HG02571 (cell line): ENCODE measurements around the gene PRCC.

Source experiments
- ATAC-seq: cut with Tn5 transposase; IDR thresholded peaks from one replicate; pipeline ENCODE4 v1.9.1; 2021; ENCODE audit warnings: mild to moderate bottlenecking, moderate library complexity; ENCODE audit not compliant: unreplicated experiment

The PRCC gene

GRCh38 chr1:156795374-156795733, 28.0 kb downstream of the PRCC start:
- no peak for ATAC-seq

GRCh38 chr1:156795787-156796186, 28.5 kb downstream of the PRCC start:
- no peak for ATAC-seq

- no peak for ATAC-seq
Measured at GRCh38 chr1:156796340-156797097, 29.2 kb downstream of the PRCC start.

- no peak for ATAC-seq
Measured at GRCh38 chr1:156797212-156797871, 30.0 kb downstream of the PRCC start.

GRCh38 chr1:156801409-156802121, 34.2 kb downstream of the PRCC start:
- ATAC-seq: no peak

GRCh38 chr1:156802421-156802935, 35.1 kb downstream of the PRCC start:
- no peak for ATAC-seq

- no peak for ATAC-seq
Measured at GRCh38 chr1:156803086-156803851, 35.9 kb downstream of the PRCC start.

GRCh38 chr1:156804026-156804425, 36.7 kb downstream of the PRCC start:
- no peak for ATAC-seq

GRCh38 chr1:156804572-156805243, 37.4 kb downstream of the PRCC start:
- ATAC-seq: no peak

GRCh38 chr1:156805766-156806511, 38.6 kb downstream of the PRCC start:
- ATAC-seq: no peak

GRCh38 chr1:156806512-156807440, 39.4 kb downstream of the PRCC start:
- no peak for ATAC-seq

- ATAC-seq: no peak
Measured at GRCh38 chr1:156807627-156808026, 40.3 kb downstream of the PRCC start.

GRCh38 chr1:156808186-156809030, 41.1 kb downstream of the PRCC start:
- ATAC-seq: no peak

- ATAC-seq: no peak
Measured at GRCh38 chr1:156809281-156809680, 41.9 kb downstream of the PRCC start.

- ATAC-seq: no peak
Measured at GRCh38 chr1:156809711-156810366, 42.5 kb downstream of the PRCC start.

GRCh38 chr1:156811168-156811567, 43.8 kb downstream of the PRCC start:
- no peak for ATAC-seq

GRCh38 chr1:156812293-156812990, 45.1 kb downstream of the PRCC start:
- no peak for ATAC-seq
